Stimulated activated naive CD8-positive, alpha-beta T cell treated with anti-CD3 and anti-CD28 coated beads, Interleukin-15, Interleukin-2, amounts not matched to agents 100 ng/mL and 50 ng/mL, for 24 hours (primary cell): ENCODE results near the gene GNPDA2.
A peak's percentile ranks its signal among the peaks of the same experiment; 100 is the strongest.

Experiments
- H3K27ac Mint-ChIP-seq: one replicate; pipeline ENCODE4 v1.8.0; 2021; ENCODE audit warnings: mild to moderate bottlenecking, mixed read lengths
- H3K27me3 Mint-ChIP-seq: one replicate; pipeline ENCODE4 v1.8.0; 2021; ENCODE audit warnings: mixed read lengths
- H3K36me3 Mint-ChIP-seq: one replicate; pipeline ENCODE4 v1.8.0; 2021; ENCODE audit warnings: low read depth, mixed read lengths
- H3K4me1 Mint-ChIP-seq: one replicate; pipeline ENCODE4 v1.8.0; 2021; ENCODE audit warnings: low read depth, mixed read lengths
- H3K4me3 Mint-ChIP-seq: one replicate; pipeline ENCODE4 v1.8.0; 2021; ENCODE audit warnings: mild to moderate bottlenecking, mixed read lengths
- H3K9me3 Mint-ChIP-seq: one replicate; pipeline ENCODE4 v1.8.0; 2021; ENCODE audit warnings: mixed read lengths

GNPDA2 gene

GRCh38 chr4:44722001-44722400 is 4.4 kb downstream of the GNPDA2 start:
- Mint-ChIP-seq H3K27ac (no peak overlapping the region), H3K27me3 (no peaks in the 10 kb centered on the region), H3K36me3 (peaks cover 20% of the 10 kb centered on the region), H3K4me1 (peaks cover 59% of the 10 kb centered on the region), H3K9me3 (no peaks in the 10 kb centered on the region), H3K4me3 (no peak overlapping the region)

GRCh38 chr4:44720371-44720770 is 6.0 kb downstream of the GNPDA2 start:
- H3K4me3 Mint-ChIP-seq, result no peak overlapping the region
- no peak overlapping the region for H3K27ac Mint-ChIP-seq
- no peaks in the 10 kb centered on the region for H3K9me3 Mint-ChIP-seq
- peaks cover 20% of the 10 kb centered on the region for H3K36me3 Mint-ChIP-seq
- H3K4me1 Mint-ChIP-seq, result peaks cover 47% of the 10 kb centered on the region
- no peaks in the 10 kb centered on the region for H3K27me3 Mint-ChIP-seq

GRCh38 chr4:44716597-44716996 is 9.8 kb downstream of the GNPDA2 start:
- Mint-ChIP-seq H3K4me1 (peaks cover 22% of the 10 kb centered on the region), H3K27ac (no peak overlapping the region), H3K9me3 (no peaks in the 10 kb centered on the region), H3K36me3 (peaks cover 34% of the 10 kb centered on the region), H3K4me3 (no peak overlapping the region), H3K27me3 (no peaks in the 10 kb centered on the region)

- H3K27ac Mint-ChIP-seq, result no peak overlapping the region
- no peak overlapping the region for H3K4me3 Mint-ChIP-seq
- H3K36me3 Mint-ChIP-seq, result peaks cover 32% of the 10 kb centered on the region
Measured at GRCh38 chr4:44713125-44713524, 13.2 kb downstream of the GNPDA2 start.

GRCh38 chr4:44704673-44705072 is 21.7 kb downstream of the GNPDA2 start:
- H3K4me1 Mint-ChIP-seq, result peaks cover 3% of the 10 kb centered on the region
- H3K36me3 Mint-ChIP-seq, result peaks cover 46% of the 10 kb centered on the region
- no peaks in the 10 kb centered on the region for H3K9me3 Mint-ChIP-seq
- H3K4me3 Mint-ChIP-seq, result no peak overlapping the region
- H3K27me3 Mint-ChIP-seq, result no peaks in the 10 kb centered on the region
- H3K27ac Mint-ChIP-seq, result no peak overlapping the region

More at GRCh38 chr4:44713125-44713524, 13.2 kb downstream of the GNPDA2 start:
- no peaks in the 10 kb centered on the region for H3K4me1 Mint-ChIP-seq
- H3K9me3 Mint-ChIP-seq, result no peaks in the 10 kb centered on the region
- H3K27me3 Mint-ChIP-seq, result no peaks in the 10 kb centered on the region

GRCh38 chr4:44701037-44701436 is 25.3 kb downstream of the GNPDA2 start:
- Mint-ChIP-seq H3K27ac (no peak overlapping the region), H3K4me3 (no peak overlapping the region), H3K36me3 (peaks cover 68% of the 10 kb centered on the region), H3K27me3 (no peaks in the 10 kb centered on the region), H3K4me1 (no peaks in the 10 kb centered on the region), H3K9me3 (no peaks in the 10 kb centered on the region)

- H3K4me1 Mint-ChIP-seq, result no peaks in the 10 kb centered on the region
- H3K9me3 Mint-ChIP-seq, result no peaks in the 10 kb centered on the region
- no peak overlapping the region for H3K4me3 Mint-ChIP-seq
- no peak overlapping the region for H3K27ac Mint-ChIP-seq
- H3K36me3 Mint-ChIP-seq, result peaks cover 72% of the 10 kb centered on the region
- no peaks in the 10 kb centered on the region for H3K27me3 Mint-ChIP-seq
Measured at GRCh38 chr4:44700427-44700826, 25.9 kb downstream of the GNPDA2 start.

- Mint-ChIP-seq H3K4me3 (no peak overlapping the region), H3K27ac (no peak overlapping the region), H3K36me3 (peaks cover 72% of the 10 kb centered on the region), H3K27me3 (no peaks in the 10 kb centered on the region), H3K9me3 (no peaks in the 10 kb centered on the region), H3K4me1 (peaks cover 38% of the 10 kb centered on the region)
Measured at GRCh38 chr4:44684648-44685047, 41.7 kb downstream of the GNPDA2 start.

GRCh38 chr4:44679060-44679459 is 47.3 kb downstream of the GNPDA2 start:
- Mint-ChIP-seq H3K27me3 (no peaks in the 10 kb centered on the region), H3K27ac (peak overlapping the region; percentile 97), H3K9me3 (no peaks in the 10 kb centered on the region), H3K4me3 (peak overlapping the region; percentile 97), H3K36me3 (peaks cover 26% of the 10 kb centered on the region), H3K4me1 (peaks cover 41% of the 10 kb centered on the region)

GRCh38 chr4:44678094-44679041 is 48.0 kb downstream of the GNPDA2 start, which contains the start of gene GUF1:
Gene GUF1 (plus strand): TSS chr4:44678420. CDS start chr4:44678623, 203 bp downstream.
- H3K4me3 Mint-ChIP-seq, result peak within 1 kb of the TSS; percentile 97
- peaks cover 24% of the 10 kb centered on the region for H3K36me3 Mint-ChIP-seq
- H3K27ac Mint-ChIP-seq, result peak within 1 kb of the TSS; percentile 97
- no peaks in the 10 kb centered on the region for H3K9me3 Mint-ChIP-seq
- no peaks in the 10 kb centered on the region for H3K27me3 Mint-ChIP-seq
- peaks cover 40% of the 10 kb centered on the region for H3K4me1 Mint-ChIP-seq

- H3K27me3 Mint-ChIP-seq, result peaks cover 3% of the 10 kb centered on the region
- peaks cover 17% of the 10 kb centered on the region for H3K4me1 Mint-ChIP-seq
- no peak overlapping the region for H3K4me3 Mint-ChIP-seq
- H3K36me3 Mint-ChIP-seq, result peaks cover 5% of the 10 kb centered on the region
- no peak overlapping the region for H3K27ac Mint-ChIP-seq
- H3K9me3 Mint-ChIP-seq, result no peaks in the 10 kb centered on the region
Measured at GRCh38 chr4:44675366-44675765, 51.0 kb downstream of the GNPDA2 start.

GRCh38 chr4:44674471-44674870 is 51.9 kb downstream of the GNPDA2 start:
- Mint-ChIP-seq H3K36me3 (peaks cover 5% of the 10 kb centered on the region), H3K27me3 (peaks cover 3% of the 10 kb centered on the region), H3K4me3 (no peak overlapping the region), H3K27ac (no peak overlapping the region), H3K9me3 (no peaks in the 10 kb centered on the region), H3K4me1 (peaks cover 15% of the 10 kb centered on the region)

GRCh38 chr4:44671636-44672035 is 54.7 kb downstream of the GNPDA2 start:
- Mint-ChIP-seq H3K27me3 (peaks cover 22% of the 10 kb centered on the region), H3K9me3 (no peaks in the 10 kb centered on the region), H3K4me3 (no peak overlapping the region), H3K4me1 (no peaks in the 10 kb centered on the region), H3K27ac (no peak overlapping the region), H3K36me3 (no peaks in the 10 kb centered on the region)

GRCh38 chr4:44670506-44671199 is 55.7 kb downstream of the GNPDA2 start:
- H3K27ac Mint-ChIP-seq, result no peak overlapping the region
- H3K4me1 Mint-ChIP-seq, result no peaks in the 10 kb centered on the region
- H3K36me3 Mint-ChIP-seq, result no peaks in the 10 kb centered on the region
- H3K9me3 Mint-ChIP-seq, result no peaks in the 10 kb centered on the region
- no peak overlapping the region for H3K4me3 Mint-ChIP-seq
- H3K27me3 Mint-ChIP-seq, result peaks cover 22% of the 10 kb centered on the region

GRCh38 chr4:44668526-44668925 is 57.8 kb downstream of the GNPDA2 start:
- Mint-ChIP-seq H3K27ac (no peak overlapping the region), H3K4me3 (no peak overlapping the region), H3K4me1 (no peaks in the 10 kb centered on the region), H3K9me3 (no peaks in the 10 kb centered on the region), H3K36me3 (no peaks in the 10 kb centered on the region), H3K27me3 (peaks cover 22% of the 10 kb centered on the region)
